Measurements from ENCODE around the gene CAMKK1.

GRCh38 chr17:3817851-3818605 lies 74.8 kb downstream of the CAMKK1 start:
- TF ChIP-seq CTCF (IDR thresholded peaks at IDR 0.05; ENCODE audit: borderline replicate concordance, extremely low read depth, low read length, poor library complexity, severe bottlenecking) (no peak), EZH2 (IDR thresholded peaks at IDR 0.05; ENCODE audit: borderline replicate concordance, low read depth, low read length, severe bottlenecking) (no peak)

Measured in DND-41 (cell line).